ENCODE measurements around the gene TARS1. TPM values are rescaled to one million over a fixed set of nuclear protein-coding genes. Genes with fewer than 3 reads are reported as not detected.

The TARS1 gene
- total and polyA plus RNA-seq, 10 of the 15 experiments (the other 5 are each of a cell fraction or from before 2014, with no cell fraction given), result 163 to 350 (median 228) TPM

DNA sequence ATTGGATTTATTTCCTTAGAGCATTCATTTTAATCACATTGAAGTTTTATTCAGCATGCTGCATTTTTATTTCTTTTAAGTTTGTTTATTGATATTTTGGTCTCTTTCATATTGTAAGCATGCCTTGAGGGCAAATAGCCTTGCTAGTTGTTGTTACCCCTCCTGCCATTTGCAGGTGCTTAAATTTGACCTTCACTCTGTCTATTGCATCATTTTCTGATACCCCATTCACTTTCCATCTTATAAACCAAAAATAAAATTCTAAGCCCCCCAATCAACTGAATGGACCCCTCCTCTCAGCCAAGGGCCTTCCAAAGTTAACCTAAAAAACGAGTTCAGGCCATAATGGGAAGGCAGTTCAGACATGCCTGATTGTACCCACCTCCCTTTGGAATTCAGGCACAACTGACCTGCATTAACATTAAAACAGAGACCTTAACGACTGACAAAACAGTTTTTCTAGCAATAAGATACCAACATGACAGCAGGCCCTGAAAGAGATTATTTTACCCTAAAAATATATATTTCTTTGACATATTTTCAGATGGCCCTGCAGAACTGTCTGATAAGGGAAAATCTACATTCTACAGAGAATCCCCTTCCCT is 32.1 kb downstream of the TARS1 start:
- no peak overlapping the region for H3K4me3 ChIP-seq
- no peak for DNase-seq (ENCODE audit: low read depth, low spot score)
- H3K36me3 ChIP-seq (ENCODE audit: control insufficient read depth in 2 of 2, insufficient read depth in 2 of 2, low read length in 1 of 2), result peaks cover 7 to 40% of the 10 kb centered on the region in 2 experiments
- intact Hi-C loops (cut with micrococcal nuclease; ENCODE audit: unreplicated experiment), result no loop called here
- ChIA-PET SMC1A (ENCODE audit: uncharacterized antibody, unreplicated experiment) (no interaction called here), RAD21 (ENCODE audit: unreplicated experiment) (no interaction called here), POLR2A (no interaction called here), CTCF (no interaction called here)
- H3K27me3 ChIP-seq (replicated peaks in 1 of 2; ENCODE audit: control insufficient read depth in 2 of 2, insufficient read depth in 2 of 2, low read length in 1 of 2), result no peaks in the 10 kb centered on the region
- H3K9me3 ChIP-seq (replicated peaks; ENCODE audit: control insufficient read depth, insufficient read depth, low read length), result peaks cover 9% of the 10 kb centered on the region; the same call in 2 of the 3 replicates
- H3K4me2 ChIP-seq (ENCODE audit: control insufficient read depth, insufficient read depth), result no peak overlapping the region
- no peaks in the 10 kb centered on the region for H3K4me1 ChIP-seq (ENCODE audit: control insufficient read depth, insufficient read depth, low read length)
- 91% methylated on average over 2 of the region's 2 CpGs for WGBS (ENCODE audit: insufficient coverage, insufficient replicate concordance, low lambda C conversion rate, missing lambda C conversion rate)
- H4K20me1 ChIP-seq (ENCODE audit: control insufficient read depth, insufficient read depth), result no peaks in the 10 kb centered on the region
- H3K9ac ChIP-seq (ENCODE audit: control insufficient read depth, insufficient read depth, low read length), result no peak overlapping the region
- in situ Hi-C loops (cut with MboI), result no loop called here
- H3K79me2 ChIP-seq (ENCODE audit: control insufficient read depth, insufficient read depth, low read length), result no peaks in the 10 kb centered on the region
- no peak overlapping the region for H3K27ac ChIP-seq (ENCODE audit: control insufficient read depth, insufficient read depth)
- no TSS peak for BruUV-seq (replicated peaks)
- FAIRE-seq, result no peak
- H2AFZ ChIP-seq (ENCODE audit: control insufficient read depth, low read depth, low read length), result no peak overlapping the region
- no peak for ATAC-seq
- TF ChIP-seq POLR2AphosphoS2 (IDR thresholded peaks at IDR 0.05; ENCODE audit: low read depth, low read length) (no peak), JUND (IDR thresholded peaks at IDR 0.05; ENCODE audit: low read depth, low read length) (no peak), CHD2 (IDR thresholded peaks at IDR 0.05; ENCODE audit: borderline replicate concordance, low read depth, low read length) (no peak), WRNIP1 (IDR thresholded peaks at IDR 0.05; ENCODE audit: borderline replicate concordance, low read depth, low read length) (no peak), GABPA (IDR thresholded peaks at IDR 0.05; ENCODE audit: low read depth) (no peak), FOXM1 (IDR thresholded peaks at IDR 0.05; ENCODE audit: low read depth, low read length) (no peak), ZNF207 (IDR thresholded peaks at IDR 0.05; ENCODE audit: borderline replicate concordance) (no peak), SUPT20H (IDR thresholded peaks at IDR 0.05; ENCODE audit: borderline replicate concordance, control insufficient read depth, low read depth, low read length) (no peak), ATF7 (IDR thresholded peaks at IDR 0.05; ENCODE audit: low read depth) (no peak), CEBPB (IDR thresholded peaks at IDR 0.05; ENCODE audit: borderline replicate concordance in 1 of 2, low read depth in 2 of 2, low read length in 2 of 2) (no peak)
- TF ChIP-seq, protein P1, sequence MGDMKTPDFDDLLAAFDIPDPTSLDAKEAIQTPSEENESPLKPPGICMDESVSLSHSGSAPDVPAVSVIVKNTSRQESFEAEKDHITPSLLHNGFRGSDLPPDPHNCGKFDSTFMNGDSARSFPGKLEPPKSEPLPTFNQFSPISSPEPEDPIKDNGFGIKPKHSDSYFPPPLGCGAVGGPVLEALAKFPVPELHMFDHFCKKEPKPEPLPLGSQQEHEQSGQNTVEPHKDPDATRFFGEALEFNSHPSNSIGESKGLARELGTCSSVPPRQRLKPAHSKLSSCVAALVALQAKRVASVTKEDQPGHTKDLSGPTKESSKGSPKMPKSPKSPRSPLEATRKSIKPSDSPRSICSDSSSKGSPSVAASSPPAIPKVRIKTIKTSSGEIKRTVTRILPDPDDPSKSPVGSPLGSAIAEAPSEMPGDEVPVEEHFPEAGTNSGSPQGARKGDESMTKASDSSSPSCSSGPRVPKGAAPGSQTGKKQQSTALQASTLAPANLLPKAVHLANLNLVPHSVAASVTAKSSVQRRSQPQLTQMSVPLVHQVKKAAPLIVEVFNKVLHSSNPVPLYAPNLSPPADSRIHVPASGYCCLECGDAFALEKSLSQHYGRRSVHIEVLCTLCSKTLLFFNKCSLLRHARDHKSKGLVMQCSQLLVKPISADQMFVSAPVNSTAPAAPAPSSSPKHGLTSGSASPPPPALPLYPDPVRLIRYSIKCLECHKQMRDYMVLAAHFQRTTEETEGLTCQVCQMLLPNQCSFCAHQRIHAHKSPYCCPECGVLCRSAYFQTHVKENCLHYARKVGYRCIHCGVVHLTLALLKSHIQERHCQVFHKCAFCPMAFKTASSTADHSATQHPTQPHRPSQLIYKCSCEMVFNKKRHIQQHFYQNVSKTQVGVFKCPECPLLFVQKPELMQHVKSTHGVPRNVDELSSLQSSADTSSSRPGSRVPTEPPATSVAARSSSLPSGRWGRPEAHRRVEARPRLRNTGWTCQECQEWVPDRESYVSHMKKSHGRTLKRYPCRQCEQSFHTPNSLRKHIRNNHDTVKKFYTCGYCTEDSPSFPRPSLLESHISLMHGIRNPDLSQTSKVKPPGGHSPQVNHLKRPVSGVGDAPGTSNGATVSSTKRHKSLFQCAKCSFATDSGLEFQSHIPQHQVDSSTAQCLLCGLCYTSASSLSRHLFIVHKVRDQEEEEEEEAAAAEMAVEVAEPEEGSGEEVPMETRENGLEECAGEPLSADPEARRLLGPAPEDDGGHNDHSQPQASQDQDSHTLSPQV (IDR thresholded peaks at IDR 0.05), result no peak
- TF ChIP-seq, protein P2, sequence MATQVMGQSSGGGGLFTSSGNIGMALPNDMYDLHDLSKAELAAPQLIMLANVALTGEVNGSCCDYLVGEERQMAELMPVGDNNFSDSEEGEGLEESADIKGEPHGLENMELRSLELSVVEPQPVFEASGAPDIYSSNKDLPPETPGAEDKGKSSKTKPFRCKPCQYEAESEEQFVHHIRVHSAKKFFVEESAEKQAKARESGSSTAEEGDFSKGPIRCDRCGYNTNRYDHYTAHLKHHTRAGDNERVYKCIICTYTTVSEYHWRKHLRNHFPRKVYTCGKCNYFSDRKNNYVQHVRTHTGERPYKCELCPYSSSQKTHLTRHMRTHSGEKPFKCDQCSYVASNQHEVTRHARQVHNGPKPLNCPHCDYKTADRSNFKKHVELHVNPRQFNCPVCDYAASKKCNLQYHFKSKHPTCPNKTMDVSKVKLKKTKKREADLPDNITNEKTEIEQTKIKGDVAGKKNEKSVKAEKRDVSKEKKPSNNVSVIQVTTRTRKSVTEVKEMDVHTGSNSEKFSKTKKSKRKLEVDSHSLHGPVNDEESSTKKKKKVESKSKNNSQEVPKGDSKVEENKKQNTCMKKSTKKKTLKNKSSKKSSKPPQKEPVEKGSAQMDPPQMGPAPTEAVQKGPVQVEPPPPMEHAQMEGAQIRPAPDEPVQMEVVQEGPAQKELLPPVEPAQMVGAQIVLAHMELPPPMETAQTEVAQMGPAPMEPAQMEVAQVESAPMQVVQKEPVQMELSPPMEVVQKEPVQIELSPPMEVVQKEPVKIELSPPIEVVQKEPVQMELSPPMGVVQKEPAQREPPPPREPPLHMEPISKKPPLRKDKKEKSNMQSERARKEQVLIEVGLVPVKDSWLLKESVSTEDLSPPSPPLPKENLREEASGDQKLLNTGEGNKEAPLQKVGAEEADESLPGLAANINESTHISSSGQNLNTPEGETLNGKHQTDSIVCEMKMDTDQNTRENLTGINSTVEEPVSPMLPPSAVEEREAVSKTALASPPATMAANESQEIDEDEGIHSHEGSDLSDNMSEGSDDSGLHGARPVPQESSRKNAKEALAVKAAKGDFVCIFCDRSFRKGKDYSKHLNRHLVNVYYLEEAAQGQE (IDR thresholded peaks at IDR 0.05; ENCODE audit: low read depth, low read length), result no peak
- TF ChIP-seq, protein P3, sequence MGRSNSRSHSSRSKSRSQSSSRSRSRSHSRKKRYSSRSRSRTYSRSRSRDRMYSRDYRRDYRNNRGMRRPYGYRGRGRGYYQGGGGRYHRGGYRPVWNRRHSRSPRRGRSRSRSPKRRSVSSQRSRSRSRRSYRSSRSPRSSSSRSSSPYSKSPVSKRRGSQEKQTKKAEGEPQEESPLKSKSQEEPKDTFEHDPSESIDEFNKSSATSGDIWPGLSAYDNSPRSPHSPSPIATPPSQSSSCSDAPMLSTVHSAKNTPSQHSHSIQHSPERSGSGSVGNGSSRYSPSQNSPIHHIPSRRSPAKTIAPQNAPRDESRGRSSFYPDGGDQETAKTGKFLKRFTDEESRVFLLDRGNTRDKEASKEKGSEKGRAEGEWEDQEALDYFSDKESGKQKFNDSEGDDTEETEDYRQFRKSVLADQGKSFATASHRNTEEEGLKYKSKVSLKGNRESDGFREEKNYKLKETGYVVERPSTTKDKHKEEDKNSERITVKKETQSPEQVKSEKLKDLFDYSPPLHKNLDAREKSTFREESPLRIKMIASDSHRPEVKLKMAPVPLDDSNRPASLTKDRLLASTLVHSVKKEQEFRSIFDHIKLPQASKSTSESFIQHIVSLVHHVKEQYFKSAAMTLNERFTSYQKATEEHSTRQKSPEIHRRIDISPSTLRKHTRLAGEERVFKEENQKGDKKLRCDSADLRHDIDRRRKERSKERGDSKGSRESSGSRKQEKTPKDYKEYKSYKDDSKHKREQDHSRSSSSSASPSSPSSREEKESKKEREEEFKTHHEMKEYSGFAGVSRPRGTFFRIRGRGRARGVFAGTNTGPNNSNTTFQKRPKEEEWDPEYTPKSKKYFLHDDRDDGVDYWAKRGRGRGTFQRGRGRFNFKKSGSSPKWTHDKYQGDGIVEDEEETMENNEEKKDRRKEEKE (IDR thresholded peaks at IDR 0.05), result no peak
